IMR-90 (cell line): ENCODE measurements around the gene ERBB4. TPM values are rescaled to one million over a fixed set of nuclear protein-coding genes. Genes with fewer than 3 reads are reported as not detected.

Experiments used
- ATAC-seq: fragments of 200-7000 bp; cut with Tn5 transposase; 2 replicates; pipeline ENCODE4 v1.9.1; 2020; ENCODE audit warnings: low read depth, mild to moderate bottlenecking, moderate library complexity
- BruUV-seq: library from RNA; stranded (reverse); fragments of 400-500 nt; replicated peaks from 2 replicates; lab custom pipeline; 2021; lab: Mats Ljungman, UMichigan
- CTCF ChIA-PET: fragments of 300-600 bp; formaldehyde crosslinking; extraction: SDS; loops from one replicate; lab custom pipeline; 2021; ENCODE audit warnings: antibody characterized with exemption; lab: Yijun Ruan, JAX
- POLR2A ChIA-PET: fragments of 300-600 bp; sonication (Branson Sonifier 250); formaldehyde crosslinking; loops from one replicate; lab custom pipeline; 2022; ENCODE audit warnings: antibody characterized with exemption; ENCODE audit not compliant: unreplicated experiment; lab: Charles Lee
- DNase-seq: peaks from one replicate; pipeline ENCODE4 v3.0.0; 2013
- H2AFZ ChIP-seq: replicated peaks from 2 replicates; pipeline ENCODE3; 2013; ENCODE audit warnings: low read length, mild to moderate bottlenecking; ENCODE audit not compliant: poor library complexity
- H2AK5ac ChIP-seq: 2 replicates; pipeline ENCODE4 v1.6.1; 2013; ENCODE audit warnings: low read depth, low read length, inconsistent platforms
- H2AK9ac ChIP-seq: replicated peaks from 2 replicates; pipeline ENCODE3; 2013; ENCODE audit warnings: mild to moderate bottlenecking, low read depth, low read length, moderate library complexity; ENCODE audit not compliant: poor library complexity
- H2BK120ac ChIP-seq: 2 replicates; pipeline ENCODE4 v1.6.1; 2013; ENCODE audit warnings: low read depth, low read length, inconsistent platforms
- H2BK15ac ChIP-seq: 3 replicates; pipeline ENCODE4 v1.6.1; 2013; ENCODE audit warnings: low read depth, low read length, inconsistent platforms
- H2BK20ac ChIP-seq: 2 replicates; pipeline ENCODE4 v1.6.1; 2013; ENCODE audit warnings: low read depth, mild to moderate bottlenecking, inconsistent platforms, low read length, moderate library complexity
- H2BK5ac ChIP-seq: 2 replicates; pipeline ENCODE4 v1.6.1; 2013; ENCODE audit warnings: mild to moderate bottlenecking, low read depth, low read length, inconsistent platforms; ENCODE audit not compliant: poor library complexity, severe bottlenecking
- H3K14ac ChIP-seq: replicated peaks from 2 replicates; pipeline ENCODE4 v1.6.1; 2013; ENCODE audit warnings: low read depth, low read length, inconsistent platforms
- H3K18ac ChIP-seq: 2 replicates; pipeline ENCODE4 v1.6.1; 2013; ENCODE audit warnings: low read depth, low read length, control low read depth
- H3K23ac ChIP-seq: 2 replicates; pipeline ENCODE4 v1.6.1; 2013; ENCODE audit warnings: low read depth, low read length, inconsistent platforms
- H3K27ac ChIP-seq: 2 replicates; pipeline ENCODE4 v1.5.1; 2013; ENCODE audit warnings: mild to moderate bottlenecking, control low read depth, low read length; ENCODE audit not compliant: insufficient read depth
- H3K27me3 ChIP-seq: 2 replicates; pipeline ENCODE4 v1.6.1; 2013; ENCODE audit warnings: low read length; ENCODE audit not compliant: control insufficient read depth, insufficient read depth
- H3K36me3 ChIP-seq: 2 replicates; pipeline ENCODE4 v1.6.1; 2013; ENCODE audit warnings: low read length, mixed read lengths; ENCODE audit not compliant: control insufficient read depth, insufficient read depth
- H3K4ac ChIP-seq: 2 replicates; pipeline ENCODE4 v1.6.1; 2013; ENCODE audit warnings: low read depth, low read length, inconsistent platforms
- H3K4me1 ChIP-seq: 2 replicates; pipeline ENCODE4 v1.6.1; 2013; ENCODE audit warnings: low read length, mixed read lengths; ENCODE audit not compliant: control insufficient read depth, insufficient read depth
- H3K4me2 ChIP-seq: 2 replicates; pipeline ENCODE4 v1.6.1; 2013; ENCODE audit warnings: low read depth, mild to moderate bottlenecking, control low read depth, low read length, moderate library complexity
- H3K4me3 ChIP-seq: 2 replicates; pipeline ENCODE4 v1.5.1; 2013; ENCODE audit warnings: low read depth, mild to moderate bottlenecking, control low read depth, low read length, moderate library complexity; ENCODE audit not compliant: insufficient read depth
- H3K56ac ChIP-seq: 2 replicates; pipeline ENCODE4 v1.6.1; 2013; ENCODE audit warnings: low read length, inconsistent platforms; ENCODE audit not compliant: insufficient read depth; ENCODE audit errors: extremely low read depth
- H3K79me1 ChIP-seq, 2 experiments: 2 replicates each; pipeline ENCODE4 v1.6.1; 2013; ENCODE audit warnings: low read length in 2 of 2, inconsistent platforms in 1 of 2, low read depth in 1 of 2
- H3K9ac ChIP-seq: 2 replicates; pipeline ENCODE4 v1.6.1; 2013; ENCODE audit warnings: low read depth, low read length, control low read depth
- H3K9me1 ChIP-seq: 2 replicates; pipeline ENCODE4 v1.6.1; 2013; ENCODE audit warnings: low read length, inconsistent platforms; ENCODE audit not compliant: insufficient read depth
- H3K9me3 ChIP-seq: 2 replicates; pipeline ENCODE4 v1.6.1; 2013; ENCODE audit warnings: low read length; ENCODE audit not compliant: control insufficient read depth, insufficient read depth
- H4K20me1 ChIP-seq: 2 replicates; pipeline ENCODE4 v1.6.1; 2013; ENCODE audit warnings: low read length, inconsistent platforms; ENCODE audit not compliant: insufficient read depth
- H4K5ac ChIP-seq: 2 replicates; pipeline ENCODE4 v1.6.1; 2013; ENCODE audit warnings: mild to moderate bottlenecking, low read depth, low read length, control low read depth
- H4K8ac ChIP-seq, 2 experiments: 2 replicates each; pipeline ENCODE4 v1.6.1; 2013; ENCODE audit warnings: low read depth in 2 of 2, low read length in 2 of 2, control low read depth in 1 of 2, inconsistent platforms in 1 of 2
- H4K91ac ChIP-seq: 2 replicates; pipeline ENCODE4 v1.6.1; 2013; ENCODE audit warnings: low read depth, low read length, inconsistent platforms; ENCODE audit not compliant: insufficient read depth
- MAFK ChIP-seq: IDR thresholded peaks from 2 replicates; pipeline ENCODE4 v1.6.1; 2012; ENCODE audit warnings: low read depth, low read length, improper control_type of control experiment
- POLR2A ChIP-seq: IDR thresholded peaks from 2 replicates; pipeline ENCODE4 v1.6.1; 2012; ENCODE audit warnings: mild to moderate bottlenecking, low read depth, low read length
- SMC3 ChIP-seq: fragments of 150-350 bp; IDR thresholded peaks from 2 replicates; pipeline ENCODE4 v1.6.1; 2016; ENCODE audit warnings: low read depth, mild to moderate bottlenecking, antibody characterized with exemption, low read length, moderate library complexity
- WGBS, 2 experiments: methylation state at CpG; one replicate each; pipeline versions ENCODE4 v1.1.5 to v1.1.7; 2013; ENCODE audit warnings: missing lambda C conversion rate in 2 of 2; ENCODE audit not compliant: insufficient read length in 1 of 2; ENCODE audit errors: extremely low coverage in 2 of 2; 5-methylcytosine and 5-hydroxymethylcytosine counted together
- dilution Hi-C: fragments of 300-500 bp; cut with HindIII; formaldehyde crosslinking; loops from one replicate; pipeline ENCODE4 v1.14.3; 2018; ENCODE audit warnings: low sequenced_read_pairs; ENCODE audit not compliant: unreplicated experiment
- in situ Hi-C: fragments of 300-500 bp; cut with MboI; formaldehyde crosslinking; loops from 3 replicates; pipeline ENCODE4 v1.14.3; 2019; ENCODE audit warnings: low sequenced_read_pairs, inconsistent platforms, mixed read lengths
- intact Hi-C: fragments of 100-400 bp; cut with micrococcal nuclease; formaldehyde crosslinking; loops from 2 replicates; pipeline ENCODE4 v1.10.0; 2022
- polyA plus RNA-seq, 3 experiments: library from polyadenylated mRNA; depleted of rRNA; stranded (reverse); fragments of >200 nt; gene quantifications; 2 replicates each; pipeline ENCODE4 v1.2.3, GENCODE V29; 2012; ENCODE audit warnings: low replicate concordance in 1 of 3
- total RNA-seq: library from RNA; depleted of rRNA; stranded (reverse); fragments of >200 nt; gene quantifications from 2 replicates; pipeline ENCODE4 v1.2.3, GENCODE V29; 2012

Gene ERBB4
- total and polyA plus RNA-seq, 2 of the 4 experiments (the other 2 are of a cell fraction) = not detected

GRCh38 chr2:211368467-211368866 is 1170.1 kb downstream of the ERBB4 start:
- no peak overlapping the region for H3K9ac ChIP-seq
- H4K91ac ChIP-seq = no peak overlapping the region
- no peak overlapping the region for H2AK9ac ChIP-seq
- no TSS peak for BruUV-seq
- H3K4ac ChIP-seq = no peak overlapping the region
- no peak overlapping the region for H3K23ac ChIP-seq
- no peak for ATAC-seq
- 0% methylated on average over 1 of the region's 1 CpG; no CpG with 5 or more reads in 1 of the 2 experiments for WGBS, 2 experiments
- TF ChIP-seq POLR2A (no peak), SMC3 (no peak), MAFK (no peak)
- H2BK120ac ChIP-seq = no peak overlapping the region
- no peak overlapping the region for H3K27ac ChIP-seq
- no peak overlapping the region for H4K8ac ChIP-seq
- no peak for DNase-seq
- H3K4me2 ChIP-seq = no peak overlapping the region
- H2BK15ac ChIP-seq = no peak overlapping the region
- no peaks in the 10 kb centered on the region for H3K79me1 ChIP-seq
- no peak overlapping the region for H4K5ac ChIP-seq
- no peak overlapping the region for H2BK5ac ChIP-seq
- no peaks in the 10 kb centered on the region for H3K27me3 ChIP-seq
- in situ Hi-C loops (no loop called here), intact Hi-C loops (no loop called here), dilution Hi-C loops (no loop called here)
- no peak overlapping the region for H3K18ac ChIP-seq
- H3K9me1 ChIP-seq = no peaks in the 10 kb centered on the region
- no peak overlapping the region for H3K56ac ChIP-seq
- no peaks in the 10 kb centered on the region for H3K4me1 ChIP-seq
- no peak overlapping the region for H2AFZ ChIP-seq
- H3K9me3 ChIP-seq = peaks cover 13% of the 10 kb centered on the region
- no peak overlapping the region for H2BK20ac ChIP-seq
- H2AK5ac ChIP-seq = no peak overlapping the region
- H4K20me1 ChIP-seq = no peaks in the 10 kb centered on the region
- H3K36me3 ChIP-seq = no peaks in the 10 kb centered on the region
- ChIA-PET CTCF (no interaction called here), POLR2A (no interaction called here)
- H3K4me3 ChIP-seq = no peak overlapping the region
- H3K14ac ChIP-seq = no peak overlapping the region
